ENCODE results near the gene RNF19B.

The RNF19B gene

GRCh38 chr1:32971156-32971555 lies 6.5 kb upstream of the RNF19B start:
- peaks cover 9% of the 10 kb centered on the region for H3K27me3 ChIP-seq (ENCODE audit: insufficient read depth, poor library complexity, severe bottlenecking)

GRCh38 chr1:32969566-32969965 lies 5.0 kb upstream of the RNF19B start:
- no peak for DNase-seq (ENCODE audit: low read depth in 1 of 2, low spot score in 1 of 2)
- Histone ChIP-seq H3K4me3 (replicated peaks; ENCODE audit: insufficient read depth, low read length) (no peak overlapping the region), H3K27me3 (ENCODE audit: insufficient read depth, poor library complexity, severe bottlenecking) (peaks cover 9% of the 10 kb centered on the region), H3K27ac (replicated peaks) (no peak overlapping the region)
- TF ChIP-seq SPI1 (IDR thresholded peaks at IDR 0.05; ENCODE audit: borderline replicate concordance, low read depth) = no peak
- TF ChIP-seq REST (IDR thresholded peaks at IDR 0.05; ENCODE audit: insufficient replicate concordance, low read depth) = no peak
- TF ChIP-seq CTCF (IDR thresholded peaks at IDR 0.05; ENCODE audit: insufficient read depth, low read length) = no peak

More at GRCh38 chr1:32971156-32971555, 6.5 kb upstream of the RNF19B start:
- Histone ChIP-seq H3K4me3 (replicated peaks; ENCODE audit: insufficient read depth, low read length) (no peak overlapping the region), H3K27ac (replicated peaks) (no peak overlapping the region)
- no peak for DNase-seq (ENCODE audit: low read depth in 1 of 2, low spot score in 1 of 2)
- TF ChIP-seq CTCF (IDR thresholded peaks at IDR 0.05; ENCODE audit: insufficient read depth, low read length) (no peak), POLR2AphosphoS5 (IDR thresholded peaks at IDR 0.05; ENCODE audit: low read depth) (no peak), REST (IDR thresholded peaks at IDR 0.05; ENCODE audit: insufficient replicate concordance, low read depth) (no peak), GABPA (IDR thresholded peaks at IDR 0.05; ENCODE audit: low read depth) (no peak), SPI1 (IDR thresholded peaks at IDR 0.05; ENCODE audit: borderline replicate concordance, low read depth) (no peak)

- DNase-seq (ENCODE audit: low read depth in 1 of 2, low spot score in 1 of 2) = no peak
- Histone ChIP-seq H3K27ac (replicated peaks) (no peak overlapping the region), H3K27me3 (ENCODE audit: insufficient read depth, poor library complexity, severe bottlenecking) (peaks cover 9% of the 10 kb centered on the region), H3K4me3 (replicated peaks; ENCODE audit: insufficient read depth, low read length) (no peak overlapping the region)
- TF ChIP-seq GABPA (IDR thresholded peaks at IDR 0.05; ENCODE audit: low read depth) = no peak
- no peak for TF ChIP-seq CTCF (IDR thresholded peaks at IDR 0.05; ENCODE audit: insufficient read depth, low read length)
- TF ChIP-seq REST (IDR thresholded peaks at IDR 0.05; ENCODE audit: insufficient replicate concordance, low read depth) = no peak
- no peak for TF ChIP-seq SPI1 (IDR thresholded peaks at IDR 0.05; ENCODE audit: borderline replicate concordance, low read depth)
- no peak for TF ChIP-seq POLR2AphosphoS5 (IDR thresholded peaks at IDR 0.05; ENCODE audit: low read depth)
Measured at GRCh38 chr1:32967888-32968568, 3.4 kb upstream of the RNF19B start.

Measured in HL-60 (cell line).